Suprapubic skin (tissue), 4 donors: Measurements from ENCODE around the gene B4GALT5.

Source experiments
- EP300 ChIP-seq: sonication (generic); formaldehyde crosslinking; IDR thresholded peaks from one replicate; pipeline ENCODE4 v1.6.1; 2017; ENCODE audit warnings: antibody characterized with exemption
- POLR2AphosphoS5 ChIP-seq, 3 donors: sonication (generic); formaldehyde crosslinking; IDR thresholded peaks; one replicate each; pipeline ENCODE4 v1.6.1; 2017; ENCODE audit warnings: antibody characterized with exemption in 3 of 3

DNA sequence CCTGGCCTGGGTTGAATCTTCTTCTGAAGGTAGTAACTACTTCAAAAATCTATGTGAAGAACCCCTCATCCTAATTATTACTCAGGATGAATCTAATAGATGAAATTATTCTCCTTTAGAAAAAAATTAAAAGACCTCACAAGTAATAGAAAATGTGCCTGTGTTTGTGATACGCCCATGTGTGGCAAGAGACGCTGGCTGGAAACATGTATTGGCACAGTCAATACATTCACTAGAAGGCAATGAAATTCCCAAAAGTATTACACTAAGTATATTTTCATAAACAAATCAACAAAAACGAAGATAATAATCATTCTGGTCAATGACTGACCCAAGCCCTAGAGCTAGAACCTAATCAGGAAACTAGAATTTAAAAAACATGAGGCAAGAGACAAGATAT is 64.0 kb downstream of the B4GALT5 start:
- TF ChIP-seq EP300 (no peak), POLR2AphosphoS5 (IDR thresholded peaks at IDR 0.05) (no peak)
